Keratinocyte (primary cell): ENCODE results near the gene CCBE1. TPM values are rescaled to one million over a fixed set of nuclear protein-coding genes. Genes with fewer than 3 reads are reported as not detected.
A peak's percentile ranks its signal among the peaks of the same experiment; 100 is the strongest.

ENCODE experiments used
- DNase-seq: peaks from one replicate; pipeline ENCODE4 v3.0.0-alpha.2; 2011; ENCODE audit warnings: low read depth, missing footprints, low spot score
- FAIRE-seq: peaks from 2 replicates; lab custom pipeline; 2011; peaks lifted over from hg19 to GRCh38; lab: Jason Lieb, UNC
- H2AFZ ChIP-seq: 2 replicates; pipeline ENCODE4 v1.6.0; 2012; ENCODE audit warnings: low read length, control low read depth, inconsistent platforms; ENCODE audit not compliant: control insufficient read depth
- H3K27ac ChIP-seq: 2 replicates; pipeline ENCODE4 v1.5.1; 2011; ENCODE audit warnings: low read length; ENCODE audit not compliant: control insufficient read depth, insufficient read depth
- H3K27me3 ChIP-seq: 3 replicates; pipeline ENCODE4 v1.6.0; 2011; ENCODE audit warnings: low read length; ENCODE audit not compliant: control insufficient read depth, insufficient read depth; ENCODE audit errors: extremely low read depth
- H3K36me3 ChIP-seq, 2 experiments: 2 replicates in 1 of 2; 3 replicates in 1 of 2; pipeline ENCODE4 v1.5.1; 2011; ENCODE audit warnings: low read length in 2 of 2, mild to moderate bottlenecking in 1 of 2; ENCODE audit not compliant: control insufficient read depth in 2 of 2, insufficient read depth in 2 of 2; ENCODE audit errors: extremely low read depth in 1 of 2
- H3K4me1 ChIP-seq: 3 replicates; pipeline ENCODE4 v1.5.1; 2011; ENCODE audit warnings: low read length; ENCODE audit not compliant: control insufficient read depth, insufficient read depth; ENCODE audit errors: extremely low read depth
- H3K4me2 ChIP-seq: 3 replicates; pipeline ENCODE4 v1.6.0; 2011; ENCODE audit warnings: low read depth, low read length; ENCODE audit not compliant: control insufficient read depth, insufficient read depth; ENCODE audit errors: extremely low read depth
- H3K4me3 ChIP-seq, 3 experiments: fragments of 200-600 bp in 1 of 3; sonication (generic) in 1 of 3; 2 replicates in 2 of 3; 3 replicates in 1 of 3; pipeline ENCODE4 v1.5.1; 2011 to 2016; ENCODE audit warnings: low read length in 3 of 3, mild to moderate bottlenecking in 3 of 3, control low read depth in 2 of 3, inconsistent platforms in 1 of 3, low read depth in 1 of 3, mixed read lengths in 1 of 3, mixed run types in 1 of 3, moderate library complexity in 1 of 3; ENCODE audit not compliant: control insufficient read depth in 2 of 3, insufficient read depth in 2 of 3; ENCODE audit errors: extremely low read depth in 1 of 3
- H3K79me2 ChIP-seq: 2 replicates; pipeline ENCODE4 v1.6.0; 2012; ENCODE audit warnings: low read length; ENCODE audit not compliant: control insufficient read depth, insufficient read depth
- H3K9ac ChIP-seq: 3 replicates; pipeline ENCODE4 v1.6.0; 2011; ENCODE audit warnings: low read length; ENCODE audit not compliant: control insufficient read depth, insufficient read depth; ENCODE audit errors: extremely low read depth
- H3K9me1 ChIP-seq: 3 replicates; pipeline ENCODE4 v1.6.0; 2011; ENCODE audit warnings: low read length; ENCODE audit not compliant: control insufficient read depth, insufficient read depth; ENCODE audit errors: extremely low read depth
- H3K9me3 ChIP-seq: 2 replicates; pipeline ENCODE4 v1.5.1; 2012; ENCODE audit warnings: low read depth, low read length; ENCODE audit not compliant: control insufficient read depth
- H4K20me1 ChIP-seq: 3 replicates; pipeline ENCODE4 v1.6.0; 2011; ENCODE audit warnings: low read length; ENCODE audit not compliant: control insufficient read depth, insufficient read depth; ENCODE audit errors: extremely low read depth
- EZH2 ChIP-seq: IDR thresholded peaks from one replicate; pipeline ENCODE4 v1.6.1; 2012; ENCODE audit warnings: inconsistent platforms, mild to moderate bottlenecking, low read length, moderate library complexity
- dilution Hi-C: fragments of 300-500 bp; cut with MboI; formaldehyde crosslinking; loops from one replicate; pipeline ENCODE4 v1.7.0; 2020; ENCODE audit warnings: low sequenced_read_pairs; ENCODE audit not compliant: extremely low pct_ligation_motif_present
- polyA plus RNA-seq, 5 experiments: library from polyadenylated mRNA; depleted of rRNA in 3 of 5; stranded (reverse) in 3 of 5; stranded (forward) in 1 of 5; unstranded in 1 of 5; fragments of >200 nt; gene quantifications; 1 replicate in 1 of 5; 2 replicates in 3 of 5; 3 replicates in 1 of 5; pipeline versions ENCODE4 v1.2.1 to v1.2.3, GENCODE V29; 2011 to 2012; ENCODE audit warnings: missing spikeins in 2 of 5, low read depth in 1 of 5, low replicate concordance in 1 of 5
- TF ChIP-seq, protein P1 (sequence below), 3 experiments: IDR thresholded peaks in 1 of 3; conservative IDR thresholded peaks in 1 of 3; optimal IDR thresholded peaks in 1 of 3; 2 replicates in 2 of 3; 3 replicates in 1 of 3; pipeline versions ENCODE3 to v1.5.1; 2011; ENCODE audit warnings: low read length in 3 of 3, mild to moderate bottlenecking in 3 of 3, moderate library complexity in 2 of 3, control low read depth in 1 of 3, inconsistent platforms in 1 of 3; ENCODE audit not compliant: insufficient read depth in 2 of 3; ENCODE audit errors: extremely low read depth in 1 of 3

The CCBE1 gene
- polyA plus RNA-seq, 1 donor (not counting 4 experiments of a cell fraction or from before 2014, with no cell fraction given), result 20.1 TPM

DNA sequence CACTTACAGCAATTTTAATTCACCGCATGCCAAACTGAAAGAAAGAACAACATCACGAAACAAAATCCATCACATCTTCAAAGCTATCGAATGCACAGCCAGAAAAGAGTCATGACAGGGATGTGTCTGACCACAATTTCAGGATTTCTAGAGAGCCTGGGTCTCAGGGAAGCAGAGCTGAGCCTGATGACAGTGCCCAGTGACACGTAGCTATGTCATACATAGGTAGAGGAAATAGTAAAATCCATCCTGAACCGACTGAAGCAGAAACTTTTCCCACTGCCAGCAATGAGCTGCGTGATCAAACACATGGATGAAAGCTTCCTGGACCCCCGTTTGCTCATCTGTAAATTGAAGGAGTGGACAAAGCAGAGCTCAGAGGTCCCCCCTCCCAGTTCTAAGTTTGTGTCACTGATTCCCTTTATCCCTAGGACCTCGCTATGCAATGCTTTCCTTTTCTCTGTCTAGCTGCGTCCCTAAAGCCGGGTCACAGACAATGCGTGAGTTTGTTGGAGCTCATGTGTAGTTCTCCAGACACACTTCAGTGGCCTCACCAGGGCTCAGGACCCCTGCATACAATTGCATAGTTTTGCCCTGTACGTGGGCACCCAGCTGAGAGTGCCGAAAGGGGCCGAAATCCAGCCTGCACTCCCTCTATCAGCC is 37.6 kb downstream of the CCBE1 start:
- Histone ChIP-seq H3K27me3 (no peaks in the 10 kb centered on the region), H3K9ac (no peak overlapping the region), H3K27ac (no peak overlapping the region), H3K4me3 (no peak overlapping the region), H2AFZ (no peak overlapping the region), H3K79me2 (peaks cover 8% of the 10 kb centered on the region), H3K36me3 (no peaks in the 10 kb centered on the region), H3K9me3 (no peaks in the 10 kb centered on the region), H3K4me2 (peak overlapping the region; percentile 25), H3K4me1 (peaks cover 60% of the 10 kb centered on the region), H3K9me1 (no peaks in the 10 kb centered on the region), H4K20me1 (no peaks in the 10 kb centered on the region)
- TF ChIP-seq, protein P1, sequence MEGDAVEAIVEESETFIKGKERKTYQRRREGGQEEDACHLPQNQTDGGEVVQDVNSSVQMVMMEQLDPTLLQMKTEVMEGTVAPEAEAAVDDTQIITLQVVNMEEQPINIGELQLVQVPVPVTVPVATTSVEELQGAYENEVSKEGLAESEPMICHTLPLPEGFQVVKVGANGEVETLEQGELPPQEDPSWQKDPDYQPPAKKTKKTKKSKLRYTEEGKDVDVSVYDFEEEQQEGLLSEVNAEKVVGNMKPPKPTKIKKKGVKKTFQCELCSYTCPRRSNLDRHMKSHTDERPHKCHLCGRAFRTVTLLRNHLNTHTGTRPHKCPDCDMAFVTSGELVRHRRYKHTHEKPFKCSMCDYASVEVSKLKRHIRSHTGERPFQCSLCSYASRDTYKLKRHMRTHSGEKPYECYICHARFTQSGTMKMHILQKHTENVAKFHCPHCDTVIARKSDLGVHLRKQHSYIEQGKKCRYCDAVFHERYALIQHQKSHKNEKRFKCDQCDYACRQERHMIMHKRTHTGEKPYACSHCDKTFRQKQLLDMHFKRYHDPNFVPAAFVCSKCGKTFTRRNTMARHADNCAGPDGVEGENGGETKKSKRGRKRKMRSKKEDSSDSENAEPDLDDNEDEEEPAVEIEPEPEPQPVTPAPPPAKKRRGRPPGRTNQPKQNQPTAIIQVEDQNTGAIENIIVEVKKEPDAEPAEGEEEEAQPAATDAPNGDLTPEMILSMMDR (optimal IDR thresholded peaks at IDR 0.05 in 1 of 3, IDR thresholded peaks at IDR 0.05 in 1 of 3, conservative IDR thresholded peaks at IDR 0.05 in 1 of 3; ENCODE audit: extremely low read depth in 1 of 3, insufficient read depth in 2 of 3, low read length in 3 of 3), result no peak
- no peak for TF ChIP-seq EZH2
- no peak for DNase-seq
- peak; percentile 80 for FAIRE-seq
- dilution Hi-C loops, result no loop called here

DNA sequence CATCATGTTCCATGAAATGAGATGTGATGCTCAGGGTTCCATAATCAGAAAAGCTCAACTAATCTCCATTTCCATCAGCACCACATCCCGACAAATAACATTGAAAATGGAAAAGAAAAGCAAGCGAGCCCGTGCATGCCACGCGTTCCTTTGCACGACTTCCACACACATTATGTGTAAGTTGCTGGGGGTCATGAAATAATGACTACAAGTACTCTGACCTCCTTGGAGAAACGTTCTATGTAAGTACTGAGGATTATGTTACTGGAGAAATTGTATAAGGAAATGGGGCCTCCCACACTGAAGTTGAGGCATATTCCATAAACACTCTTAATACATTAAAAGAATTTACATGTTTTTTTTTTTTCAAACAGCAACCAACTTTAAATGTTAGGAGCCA is 38.3 kb downstream of the CCBE1 start:
- dilution Hi-C loops, result no loop called here
- Histone ChIP-seq H3K27me3 (no peaks in the 10 kb centered on the region), H3K4me2 (peak overlapping the region; percentile 16), H3K36me3 (no peaks in the 10 kb centered on the region), H3K9me3 (no peaks in the 10 kb centered on the region), H3K9ac (no peak overlapping the region), H3K9me1 (no peaks in the 10 kb centered on the region), H3K4me3 (no peak overlapping the region), H3K27ac (peak overlapping the region; percentile 6), H3K4me1 (peaks cover 54% of the 10 kb centered on the region), H2AFZ (no peak overlapping the region), H4K20me1 (no peaks in the 10 kb centered on the region), H3K79me2 (peaks cover 8% of the 10 kb centered on the region)
- DNase-seq, result no peak
- TF ChIP-seq EZH2, result no peak
- TF ChIP-seq, protein P1 (optimal IDR thresholded peaks at IDR 0.05 in 1 of 3, IDR thresholded peaks at IDR 0.05 in 1 of 3, conservative IDR thresholded peaks at IDR 0.05 in 1 of 3; ENCODE audit: extremely low read depth in 1 of 3, insufficient read depth in 2 of 3, low read length in 3 of 3), result no peak
- no peak for FAIRE-seq
